ENCODE measurements around the gene ZNF445.

Gene ZNF445

GRCh38 chr3:44387404-44387803 lies 90.1 kb downstream of the ZNF445 start:
- no peak for DNase-seq (ENCODE audit: low read depth)
- TF ChIP-seq, protein P1, sequence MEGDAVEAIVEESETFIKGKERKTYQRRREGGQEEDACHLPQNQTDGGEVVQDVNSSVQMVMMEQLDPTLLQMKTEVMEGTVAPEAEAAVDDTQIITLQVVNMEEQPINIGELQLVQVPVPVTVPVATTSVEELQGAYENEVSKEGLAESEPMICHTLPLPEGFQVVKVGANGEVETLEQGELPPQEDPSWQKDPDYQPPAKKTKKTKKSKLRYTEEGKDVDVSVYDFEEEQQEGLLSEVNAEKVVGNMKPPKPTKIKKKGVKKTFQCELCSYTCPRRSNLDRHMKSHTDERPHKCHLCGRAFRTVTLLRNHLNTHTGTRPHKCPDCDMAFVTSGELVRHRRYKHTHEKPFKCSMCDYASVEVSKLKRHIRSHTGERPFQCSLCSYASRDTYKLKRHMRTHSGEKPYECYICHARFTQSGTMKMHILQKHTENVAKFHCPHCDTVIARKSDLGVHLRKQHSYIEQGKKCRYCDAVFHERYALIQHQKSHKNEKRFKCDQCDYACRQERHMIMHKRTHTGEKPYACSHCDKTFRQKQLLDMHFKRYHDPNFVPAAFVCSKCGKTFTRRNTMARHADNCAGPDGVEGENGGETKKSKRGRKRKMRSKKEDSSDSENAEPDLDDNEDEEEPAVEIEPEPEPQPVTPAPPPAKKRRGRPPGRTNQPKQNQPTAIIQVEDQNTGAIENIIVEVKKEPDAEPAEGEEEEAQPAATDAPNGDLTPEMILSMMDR (IDR thresholded peaks at IDR 0.05; ENCODE audit: insufficient read depth, low read depth, low read length, missing control alignments), result no peak
- no peak overlapping the region for H3K4me3 ChIP-seq (ENCODE audit: low read depth, low read length)

All from GM12865 (cell line).